Measurements from ENCODE around the gene ELP6.

Gene ELP6

DNA sequence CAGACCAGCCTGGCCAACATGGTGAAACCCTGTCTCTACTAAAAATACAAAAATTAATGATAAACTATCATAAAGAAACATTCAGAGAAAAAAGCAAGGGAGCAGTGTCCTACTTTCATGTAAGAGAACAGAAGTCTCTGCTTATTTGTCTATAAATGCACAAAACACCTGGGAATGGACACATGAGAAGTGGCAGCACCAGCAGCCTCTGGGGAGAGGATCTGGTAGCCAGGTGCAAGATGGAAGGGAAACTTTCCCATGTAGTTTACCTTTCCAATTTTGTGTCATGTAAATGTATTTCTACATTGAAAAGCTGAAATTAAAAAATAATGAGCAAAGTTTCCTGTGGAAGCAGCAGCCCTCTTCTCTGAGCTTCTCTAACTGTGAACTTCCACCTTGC is 56.5 kb downstream of the ELP6 start:
- Histone ChIP-seq H3K4me3 (ENCODE audit: low read length) (no peak overlapping the region), H3K4me2 (ENCODE audit: low read length) (no peak overlapping the region), H3K27me3 (ENCODE audit: control insufficient read depth, low read length) (no peaks in the 10 kb centered on the region), H3K36me3 (ENCODE audit: control insufficient read depth, low read length) (no peaks in the 10 kb centered on the region), H3K79me2 (ENCODE audit: control insufficient read depth, low read length) (peaks cover 82% of the 10 kb centered on the region), H3K4me1 (ENCODE audit: control insufficient read depth, low read length) (no peaks in the 10 kb centered on the region), H3K9me3 (ENCODE audit: control insufficient read depth, insufficient read depth, low read length) (no peaks in the 10 kb centered on the region), H3F3A (ENCODE audit: control insufficient read depth, insufficient read depth) (no peaks in the 10 kb centered on the region), H3K9me2 (replicated peaks; ENCODE audit: control insufficient read depth, low read length) (no peaks in the 10 kb centered on the region), H3K27ac (ENCODE audit: low read depth, low read length) (no peak overlapping the region), H4K20me1 (ENCODE audit: control insufficient read depth, insufficient read depth, low read depth, low read length) (peaks cover 11% of the 10 kb centered on the region; the same call in 1 of the 2 replicates)
- no peak for TF ChIP-seq CTCF (IDR thresholded peaks at IDR 0.05; ENCODE audit: low read depth, low read length, poor library complexity, severe bottlenecking)
- TF ChIP-seq EZH2phosphoT487 (IDR thresholded peaks at IDR 0.05; ENCODE audit: borderline replicate concordance, low read length) = no peak

DNA sequence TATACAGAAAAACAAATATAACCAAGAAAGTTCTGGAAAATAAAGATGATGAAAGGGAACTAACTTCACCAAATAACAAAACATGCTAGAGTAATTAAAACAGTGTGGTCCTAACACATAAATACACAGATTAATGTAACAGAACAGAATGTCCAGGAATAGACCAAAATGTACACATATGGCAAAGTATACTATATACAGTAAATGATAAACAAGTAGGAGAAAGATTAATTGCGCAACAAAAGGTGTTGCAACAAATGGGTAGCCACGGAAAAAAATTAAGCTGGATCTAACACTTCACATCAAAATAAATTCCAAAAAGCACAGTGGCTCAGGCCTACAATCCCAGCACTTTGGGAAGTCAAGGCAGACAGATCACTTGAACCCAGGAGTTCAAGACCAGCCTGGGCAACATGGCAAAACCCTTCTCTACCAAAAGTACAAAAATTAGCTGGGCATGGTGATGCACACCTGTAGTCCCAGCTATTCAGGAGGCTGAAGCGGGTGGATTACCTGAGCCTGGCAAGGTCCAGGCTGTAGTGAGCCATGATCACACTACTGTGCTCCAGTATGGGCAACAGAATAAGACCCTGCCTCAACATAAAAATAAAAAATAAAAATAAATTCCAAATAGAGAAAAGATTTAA is 57.6 kb downstream of the ELP6 start:
- no peak overlapping the region for H3K27ac ChIP-seq (ENCODE audit: low read depth, low read length)
- TF ChIP-seq CTCF (IDR thresholded peaks at IDR 0.05; ENCODE audit: low read depth, low read length, poor library complexity, severe bottlenecking) = no peak
- TF ChIP-seq EZH2phosphoT487 (IDR thresholded peaks at IDR 0.05; ENCODE audit: borderline replicate concordance, low read length) = no peak
- H3K9me2 ChIP-seq (replicated peaks; ENCODE audit: control insufficient read depth, low read length) = no peaks in the 10 kb centered on the region
- H3K4me3 ChIP-seq (ENCODE audit: low read length) = no peak overlapping the region
- no peaks in the 10 kb centered on the region for H3F3A ChIP-seq (ENCODE audit: control insufficient read depth, insufficient read depth)
- peaks cover 7% of the 10 kb centered on the region; the same call in 1 of the 2 replicates for H4K20me1 ChIP-seq (ENCODE audit: control insufficient read depth, insufficient read depth, low read depth, low read length)
- H3K4me1 ChIP-seq (ENCODE audit: control insufficient read depth, low read length) = no peaks in the 10 kb centered on the region
- no peak overlapping the region for H3K4me2 ChIP-seq (ENCODE audit: low read length)
- no peaks in the 10 kb centered on the region for H3K9me3 ChIP-seq (ENCODE audit: control insufficient read depth, insufficient read depth, low read length)
- peaks cover 77% of the 10 kb centered on the region for H3K79me2 ChIP-seq (ENCODE audit: control insufficient read depth, low read length)
- no peaks in the 10 kb centered on the region for H3K27me3 ChIP-seq (ENCODE audit: control insufficient read depth, low read length)
- H3K36me3 ChIP-seq (ENCODE audit: control insufficient read depth, low read length) = no peaks in the 10 kb centered on the region

- H3K79me2 ChIP-seq (ENCODE audit: control insufficient read depth, low read length) = peaks cover 78% of the 10 kb centered on the region
- H3K9me2 ChIP-seq (replicated peaks; ENCODE audit: control insufficient read depth, low read length) = no peaks in the 10 kb centered on the region
- no peak overlapping the region for H3K4me2 ChIP-seq (ENCODE audit: low read length)
- H3K27ac ChIP-seq (ENCODE audit: low read depth, low read length) = no peak overlapping the region
- H3K9me3 ChIP-seq (ENCODE audit: control insufficient read depth, insufficient read depth, low read length) = no peaks in the 10 kb centered on the region
- TF ChIP-seq EZH2phosphoT487 (IDR thresholded peaks at IDR 0.05; ENCODE audit: borderline replicate concordance, low read length) (no peak), CTCF (IDR thresholded peaks at IDR 0.05; ENCODE audit: low read depth, low read length, poor library complexity, severe bottlenecking) (no peak)
- no peaks in the 10 kb centered on the region for H3K4me1 ChIP-seq (ENCODE audit: control insufficient read depth, low read length)
- H4K20me1 ChIP-seq (ENCODE audit: control insufficient read depth, insufficient read depth, low read depth, low read length) = peaks cover 5% of the 10 kb centered on the region; the same call in 1 of the 2 replicates
- no peaks in the 10 kb centered on the region for H3K36me3 ChIP-seq (ENCODE audit: control insufficient read depth, low read length)
- no peaks in the 10 kb centered on the region for H3F3A ChIP-seq (ENCODE audit: control insufficient read depth, insufficient read depth)
- H3K4me3 ChIP-seq (ENCODE audit: low read length) = no peak overlapping the region
- H3K27me3 ChIP-seq (ENCODE audit: control insufficient read depth, low read length) = no peaks in the 10 kb centered on the region
Observed at GRCh38 chr3:47452453-47453215, 60.9 kb downstream of the ELP6 start.
